GM19351 (cell line): ENCODE data around the gene OR2A42.
"Not testable (repeated sequence)": the region's sequence is repeated elsewhere in the genome, so short reads cannot be mapped to it uniquely, and the experiment has no call there.

Experiments
- ATAC-seq: cut with Tn5 transposase; IDR thresholded peaks from one replicate; pipeline ENCODE4 v1.9.1; 2021; ENCODE audit warnings: mild to moderate bottlenecking, moderate library complexity; ENCODE audit not compliant: unreplicated experiment

OR2A42 gene

DNA sequence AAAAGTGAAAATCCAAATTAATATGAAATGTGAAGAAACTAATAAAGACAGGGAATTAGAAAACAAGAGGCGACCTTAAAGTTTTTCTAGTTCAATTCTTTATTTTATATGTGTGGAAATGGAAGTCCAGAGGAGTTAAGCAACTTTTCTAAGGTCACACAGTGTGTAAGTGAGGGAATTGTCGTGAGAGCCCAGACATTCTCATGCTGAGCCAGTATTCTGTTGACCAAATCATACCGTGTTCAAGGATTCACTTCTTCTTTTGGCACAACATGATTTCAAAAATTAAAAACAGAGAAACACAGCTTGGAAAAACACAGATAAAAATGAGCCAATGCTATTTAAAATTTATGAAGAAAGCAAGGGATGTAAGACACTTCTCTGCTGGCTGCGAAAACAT lies 12.5 kb downstream of the OR2A42 start:
- ATAC-seq = not testable (repeated sequence)

DNA sequence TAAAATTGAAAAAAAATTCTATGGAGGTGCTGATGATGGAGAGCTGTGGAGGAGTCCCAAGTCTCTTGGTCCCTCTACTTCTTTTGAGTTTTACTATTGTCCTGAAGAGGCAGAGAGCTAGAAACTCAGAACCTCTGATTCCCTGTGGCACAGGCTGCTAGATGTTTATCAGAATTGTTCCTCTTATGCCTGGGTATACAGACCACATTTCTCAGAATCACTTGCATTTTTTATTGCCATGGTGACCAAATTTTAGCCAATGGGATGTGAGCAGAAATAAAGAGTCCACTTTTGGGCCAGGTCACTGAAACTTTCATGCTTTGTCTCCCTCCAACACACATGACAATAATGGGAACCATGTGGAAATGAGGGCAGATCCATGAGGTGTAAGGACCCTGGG lies 15.7 kb downstream of the OR2A42 start:
- ATAC-seq = not testable (repeated sequence)

DNA sequence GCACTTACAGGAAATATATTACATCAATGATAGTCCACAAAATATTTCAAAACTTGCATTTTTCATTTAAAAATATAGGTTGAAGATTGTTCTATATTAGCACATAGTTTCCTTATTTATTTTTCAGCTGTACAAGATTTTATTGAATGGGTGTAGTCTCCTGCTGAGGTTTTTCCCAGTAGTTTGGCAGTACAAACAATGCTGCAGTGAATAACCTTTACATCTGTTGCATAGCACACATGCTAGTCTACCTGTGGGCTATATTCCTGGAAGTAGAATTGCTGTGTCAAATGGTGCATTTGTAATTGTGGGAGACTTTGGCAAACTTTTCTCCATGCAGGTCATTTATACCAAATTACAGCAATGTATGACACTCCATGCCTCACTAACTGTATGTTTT lies 18.9 kb downstream of the OR2A42 start:
- ATAC-seq = not testable (repeated sequence)

DNA sequence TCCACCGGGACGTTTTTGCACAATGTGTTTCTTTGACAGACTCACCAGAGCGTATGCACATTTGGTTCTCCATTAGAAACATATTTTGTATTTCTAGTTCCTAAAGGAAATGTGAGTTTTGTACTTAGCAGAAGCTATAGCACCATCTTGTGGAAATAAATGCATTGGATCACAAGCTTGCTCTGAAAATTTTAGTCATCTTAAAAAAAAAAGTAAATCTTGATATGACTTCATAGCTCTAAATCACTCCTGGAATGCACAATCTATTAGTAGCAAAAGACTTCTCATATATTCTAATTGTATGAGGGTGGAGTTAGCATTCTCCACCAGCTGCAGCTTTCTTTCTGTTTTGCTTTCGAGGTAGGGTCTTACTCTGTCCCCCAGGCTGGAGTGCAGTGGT lies 20.3 kb downstream of the OR2A42 start:
- ATAC-seq = peak; percentile 52

DNA sequence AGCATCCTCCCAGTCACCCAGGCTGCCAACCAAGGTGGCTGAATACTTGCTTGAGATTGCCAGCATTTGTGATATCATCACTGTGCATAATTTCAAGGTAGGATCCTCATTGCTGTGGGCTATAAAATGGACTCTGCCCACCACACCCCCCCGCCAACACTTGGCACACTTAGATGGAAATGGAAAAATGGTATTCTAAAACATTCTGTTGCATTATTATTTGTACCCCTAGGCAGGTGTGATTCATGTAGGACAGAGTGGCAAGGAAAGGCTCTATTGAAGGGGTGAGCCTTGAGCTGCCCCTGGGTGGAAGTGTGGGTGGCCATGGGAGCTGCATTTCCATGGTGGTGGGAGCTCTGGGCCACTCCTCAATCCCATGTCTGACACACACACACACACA lies 20.8 kb downstream of the OR2A42 start:
- not testable (repeated sequence) for ATAC-seq

DNA sequence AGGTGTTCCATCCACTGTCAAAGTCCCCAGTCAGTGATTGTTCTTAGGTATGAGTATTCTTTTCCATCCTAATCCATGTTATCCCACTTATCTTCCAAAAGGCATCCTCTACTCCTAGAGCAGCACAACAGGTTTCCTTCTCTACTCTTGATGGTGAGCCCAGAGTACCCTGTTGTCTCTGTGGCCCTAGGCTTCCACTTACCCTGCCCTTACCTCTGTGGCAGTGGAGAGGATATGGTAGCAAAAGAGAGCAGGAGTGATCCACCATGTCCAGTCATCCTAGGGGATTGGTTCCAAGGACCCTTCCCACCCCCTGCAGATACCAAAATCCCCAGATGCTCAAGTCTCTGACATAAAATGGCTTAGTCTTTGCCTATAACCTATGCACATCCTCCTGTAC lies 22.2 kb downstream of the OR2A42 start:
- ATAC-seq = not testable (repeated sequence)

DNA sequence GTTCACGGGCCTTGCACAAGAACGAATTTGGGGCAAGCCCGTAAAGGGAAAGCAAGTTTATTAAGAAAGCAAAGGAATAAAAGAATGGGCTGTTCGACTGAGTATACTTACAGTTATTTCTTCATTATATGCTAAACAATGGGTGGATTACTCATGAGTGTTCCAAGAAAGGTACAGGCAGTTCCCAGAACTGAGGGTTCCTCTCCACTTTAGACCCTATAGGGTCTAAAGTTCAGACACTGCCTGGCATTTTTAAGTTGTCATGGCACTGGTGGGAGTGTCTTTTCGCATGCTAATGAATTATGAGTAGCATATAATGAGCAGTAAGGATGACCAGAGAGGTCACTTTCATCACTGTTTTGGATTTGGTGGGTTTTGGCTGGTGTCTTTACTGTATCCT lies 34.1 kb downstream of the OR2A42 start:
- ATAC-seq = not testable (repeated sequence)

DNA sequence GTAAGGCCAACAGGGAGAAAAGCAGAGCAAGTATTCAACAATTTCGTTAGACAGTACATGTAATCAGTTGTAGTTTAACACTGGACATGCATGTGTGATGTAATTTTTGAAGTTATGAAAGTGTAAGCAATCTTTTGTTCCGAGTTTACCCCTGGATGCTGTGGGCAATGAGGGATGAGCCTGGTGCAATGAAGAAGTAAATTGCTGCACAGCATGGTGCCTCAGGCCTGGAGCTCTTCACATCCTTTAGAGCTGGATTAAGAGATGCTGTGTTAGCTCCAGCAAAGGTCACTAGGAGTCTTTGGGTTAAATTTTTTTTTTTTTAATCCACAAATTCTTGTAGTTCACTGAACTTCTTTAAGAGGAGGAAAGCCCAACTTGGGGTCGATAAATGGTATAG lies 36.3 kb downstream of the OR2A42 start:
- not testable (repeated sequence) for ATAC-seq

DNA sequence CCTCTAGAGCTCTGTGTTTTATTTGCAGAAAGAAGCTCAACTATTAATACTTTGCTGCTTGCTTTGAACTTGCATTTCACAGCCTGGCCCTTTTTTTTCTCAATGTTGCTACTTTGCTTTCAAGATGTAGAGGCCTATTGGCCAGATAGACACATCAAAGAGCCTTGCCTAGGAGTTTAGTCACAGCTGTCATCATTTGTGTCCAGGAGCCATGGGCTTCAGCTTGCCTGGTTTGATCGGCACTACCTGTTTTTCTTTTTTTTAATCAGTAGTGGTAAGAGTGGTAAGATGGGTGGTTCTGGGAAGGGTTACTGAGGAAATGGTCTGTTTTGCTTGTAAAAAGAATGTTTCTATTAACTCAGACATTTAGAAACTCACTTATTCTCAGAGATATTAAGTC lies 37.4 kb downstream of the OR2A42 start:
- peak; percentile 29 for ATAC-seq

DNA sequence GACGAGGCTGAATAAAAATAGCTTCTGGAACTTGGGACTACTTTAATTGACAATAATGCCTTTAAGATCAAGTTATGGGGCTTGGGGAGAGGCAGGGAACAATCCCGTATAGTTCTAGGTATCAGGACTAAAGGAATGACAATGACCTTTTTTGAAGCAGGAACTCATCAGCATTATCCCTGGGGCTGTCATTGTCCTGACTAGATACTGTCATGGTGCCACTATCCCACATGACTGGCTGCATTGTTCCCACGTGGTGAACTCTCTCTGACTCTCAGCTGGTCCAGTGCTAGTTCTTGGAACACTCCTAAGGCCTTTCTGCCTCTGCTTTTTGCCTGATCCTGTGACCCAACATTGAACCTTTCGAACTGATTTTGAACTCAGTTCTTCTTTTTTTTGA lies 40.5 kb downstream of the OR2A42 start:
- ATAC-seq = not testable (repeated sequence)

DNA sequence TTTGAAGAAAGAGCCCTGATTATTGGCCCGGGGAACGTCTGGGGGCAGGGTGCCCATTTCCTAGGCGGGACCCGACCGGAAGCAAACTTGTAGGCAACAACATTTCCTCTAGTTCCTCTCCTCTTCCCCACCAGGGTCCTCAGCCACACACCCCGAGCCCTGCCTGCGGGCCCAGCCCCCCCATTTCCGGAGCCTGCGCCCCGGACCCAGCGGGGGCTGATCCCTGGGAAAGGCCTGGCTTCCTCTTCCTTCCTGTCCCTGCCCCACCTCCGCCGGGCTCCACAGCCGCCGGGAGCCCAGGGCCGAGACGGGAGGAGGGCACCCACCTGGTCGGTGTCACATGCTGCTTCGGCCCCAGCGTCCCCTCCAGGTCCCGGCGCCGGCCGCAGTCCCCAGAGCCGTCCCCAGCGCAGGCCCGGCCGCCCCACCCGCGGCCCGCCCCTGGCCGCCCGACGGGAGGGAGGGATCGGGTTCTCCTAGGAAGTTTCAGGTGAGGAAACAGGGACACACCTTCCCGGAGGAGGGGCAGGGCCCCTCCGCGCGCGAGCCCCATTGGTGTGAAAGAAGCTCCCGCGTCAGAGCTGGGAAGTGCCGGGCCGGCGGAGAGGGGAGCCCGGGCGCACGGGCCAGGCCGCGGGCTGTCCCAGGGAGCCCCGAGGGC lies 44.1 kb downstream of the OR2A42 start, which contains the start of gene ARHGEF35:
Gene ARHGEF35, minus strand, starts transcription at position 622 of the 661 bp plus-strand sequence. CDS start 7,450 bp downstream, outside the sequence.
- peak; percentile 67 for ATAC-seq

DNA sequence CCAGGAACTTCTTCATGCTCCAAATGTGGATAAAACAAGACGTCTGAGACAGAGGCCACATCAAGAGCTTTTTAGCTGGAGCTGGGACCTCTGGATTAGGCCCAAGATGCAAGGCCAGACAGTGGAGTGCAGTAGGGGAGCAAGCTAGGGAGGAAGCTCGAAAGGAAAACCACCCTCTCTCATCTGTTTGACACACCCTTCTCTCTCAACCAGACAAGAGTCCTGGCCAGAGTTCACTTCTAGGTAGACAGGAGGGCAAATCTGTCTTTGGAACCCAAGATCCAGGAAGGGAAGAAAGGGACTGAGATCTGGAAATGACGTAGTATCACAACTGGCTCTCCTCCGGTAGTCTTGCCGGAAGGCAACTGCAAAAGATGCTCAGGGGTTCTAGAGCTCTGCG lies 45.0 kb downstream of the OR2A42 start:
- not testable (repeated sequence) for ATAC-seq

DNA sequence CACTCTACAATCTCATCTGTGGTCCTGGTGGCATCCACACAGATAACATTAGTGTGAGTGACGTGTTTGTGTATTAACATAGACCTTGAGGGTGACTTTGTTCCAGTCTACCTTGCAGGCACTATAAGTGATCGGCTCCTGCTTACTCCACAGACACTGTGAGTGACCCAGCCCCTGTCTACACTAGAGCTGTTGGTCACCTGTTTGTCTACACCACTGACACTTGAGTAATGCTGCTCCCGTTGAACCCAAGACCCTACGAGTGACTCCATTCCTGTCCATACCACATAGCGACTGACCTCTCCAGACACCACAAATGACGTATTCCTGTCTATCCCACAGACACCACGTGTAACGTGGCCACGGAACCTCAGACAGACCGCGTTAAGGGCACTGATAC lies 45.6 kb downstream of the OR2A42 start:
- ATAC-seq = not testable (repeated sequence)

DNA sequence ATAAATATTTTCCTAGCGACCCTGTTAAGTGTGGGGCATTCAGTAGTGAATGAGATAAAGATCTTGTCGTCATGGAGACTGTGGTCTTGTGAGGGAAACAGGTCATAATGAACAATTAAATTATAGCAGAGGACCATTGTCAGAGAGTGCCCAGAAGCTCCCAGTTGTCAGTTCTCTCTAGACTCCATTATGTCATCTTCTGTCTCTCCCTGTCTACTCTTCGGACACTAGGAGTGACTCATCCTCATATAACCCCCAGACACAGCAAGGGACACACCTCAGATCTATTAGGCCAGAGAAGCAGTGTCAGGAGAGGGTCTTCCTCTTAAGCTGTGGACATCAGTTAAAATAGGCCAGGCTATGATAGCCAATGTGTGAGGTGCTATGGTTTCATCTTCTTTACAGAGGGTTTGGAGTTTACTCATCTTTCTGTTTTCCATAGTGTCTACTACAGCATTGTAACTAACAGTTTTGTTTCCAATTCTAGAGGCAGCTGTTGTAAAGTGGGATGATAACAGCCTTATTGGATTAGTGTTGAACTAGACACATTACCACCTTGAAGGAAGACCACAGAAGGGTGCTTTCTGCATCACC lies 50.7 kb downstream of the OR2A42 start:
- ATAC-seq = peak; percentile 28

DNA sequence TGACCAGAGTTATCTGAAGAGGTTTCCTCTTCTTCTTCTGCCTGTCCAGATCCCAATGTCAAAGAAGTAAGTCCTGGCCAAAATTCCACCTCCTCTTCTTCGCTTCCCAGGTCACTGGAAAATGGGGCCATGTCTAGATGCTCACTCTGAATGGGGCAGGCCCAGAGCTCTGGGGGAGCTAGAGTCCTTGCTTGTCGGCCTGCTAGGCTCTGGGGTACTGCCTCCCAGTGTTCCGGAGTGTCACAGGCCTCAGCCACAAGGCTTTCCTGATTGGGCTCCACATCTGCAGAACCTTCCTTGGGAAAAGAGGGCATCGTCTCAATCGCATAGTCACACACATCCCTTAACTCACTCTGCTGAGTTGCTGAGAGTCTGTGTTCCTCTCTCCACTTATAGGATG lies 51.6 kb downstream of the OR2A42 start:
- ATAC-seq = not testable (repeated sequence)

DNA sequence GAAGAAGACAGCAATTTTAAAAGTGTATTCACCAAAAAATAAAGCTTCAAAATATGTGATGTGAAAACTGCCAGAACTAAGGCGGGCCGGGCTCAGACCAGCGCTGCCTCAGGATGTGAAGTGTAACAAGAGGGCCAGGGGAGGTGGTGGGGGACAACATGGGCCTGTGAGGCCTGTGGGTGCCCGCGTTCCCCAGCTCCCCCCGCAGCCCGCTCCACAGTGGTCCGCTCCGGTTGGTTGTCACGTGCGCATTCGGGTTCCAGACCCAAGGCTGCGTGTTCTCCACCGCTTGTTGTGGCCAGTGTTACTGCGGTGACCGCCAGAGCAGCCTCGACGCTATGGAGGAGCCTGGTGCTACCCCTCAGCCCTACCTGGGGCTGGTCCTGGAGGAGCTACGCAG lies 56.2 kb downstream of the OR2A42 start, which contains the start of gene CTAGE4:
Gene CTAGE4, plus strand, starts transcription at position 301 of the 400 bp plus-strand sequence. Its CDS starts 38 bp downstream, at position 339.
- not testable (repeated sequence) for ATAC-seq

DNA sequence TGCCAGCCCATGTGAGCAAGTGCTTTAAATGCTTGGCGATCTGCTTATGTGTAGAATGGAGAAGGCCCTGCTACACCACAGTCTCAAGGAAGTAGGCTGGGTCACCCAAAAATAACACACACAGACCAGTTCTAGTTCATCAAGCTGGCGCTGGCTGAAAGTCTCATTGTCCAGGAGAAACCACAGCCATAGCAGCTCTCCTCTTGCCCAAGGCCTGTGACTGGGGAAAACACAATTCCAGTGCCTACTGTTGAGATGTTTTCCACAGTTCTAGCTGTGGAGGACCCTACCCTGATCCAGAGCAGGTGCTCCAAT lies 60.3 kb downstream of the OR2A42 start:
- not testable (repeated sequence) for ATAC-seq

DNA sequence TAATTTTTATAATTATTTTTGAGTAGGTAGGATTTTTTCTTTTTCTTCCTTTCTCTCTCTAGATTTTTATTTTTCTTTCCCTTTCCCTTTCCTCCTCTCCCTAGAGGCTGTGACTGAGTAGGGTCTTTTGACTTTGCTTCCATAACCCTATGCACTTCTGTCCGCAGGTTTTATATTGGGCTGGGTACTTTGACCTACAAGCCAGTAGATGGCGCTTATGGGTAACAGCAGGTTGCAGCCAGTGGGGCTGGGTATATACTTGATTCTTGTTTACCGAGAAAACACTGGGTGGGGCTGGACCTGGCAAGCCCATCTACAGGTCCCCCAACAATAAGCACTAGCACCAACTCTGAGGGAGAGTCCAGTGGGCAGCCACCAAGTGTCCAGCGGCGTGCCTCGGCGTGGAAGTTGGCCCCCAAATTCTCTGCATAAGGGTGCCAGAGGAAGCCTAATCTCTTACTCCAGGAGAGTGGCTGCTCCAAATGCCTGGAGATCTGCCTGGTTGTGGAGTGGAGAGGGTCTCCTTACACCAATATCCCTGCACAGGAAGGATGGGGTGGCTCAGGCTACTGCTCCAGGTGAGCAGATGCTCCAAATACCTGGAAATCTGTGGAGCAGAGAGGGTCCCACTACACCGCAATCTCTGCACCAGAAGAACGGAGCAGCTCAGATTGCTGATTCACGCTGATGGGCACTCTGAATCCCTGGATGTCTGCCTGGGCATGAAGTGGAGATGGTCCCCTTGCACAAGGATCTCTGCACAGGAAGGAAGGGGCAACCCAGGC lies 60.8 kb downstream of the OR2A42 start:
- ATAC-seq = peak; percentile 99
